ENCODE measurements around the gene MAP3K14. TPM values are rescaled to one million over a fixed set of nuclear protein-coding genes. Genes with fewer than 3 reads are reported as not detected.

The MAP3K14 gene
- total RNA-seq, 1 experiment from 2014 or later = 58.3 TPM

GRCh38 chr17:45339646-45340605 lies 23.1 kb upstream of the MAP3K14 start:
- Histone ChIP-seq H3K4me3 (no peak overlapping the region), H3K79me2 (ENCODE audit: low read depth) (no peaks in the 10 kb centered on the region), H3K9me2 (ENCODE audit: insufficient read depth) (no peaks in the 10 kb centered on the region), H3K36me3 (ENCODE audit: low read depth) (no peaks in the 10 kb centered on the region), H3K27ac (no peak overlapping the region), H2AFZ (no peak overlapping the region), H4K20me1 (ENCODE audit: insufficient read depth) (no peaks in the 10 kb centered on the region), H3K4me2 (no peak overlapping the region), H3K4me1 (replicated peaks; ENCODE audit: insufficient read depth) (peaks cover 18% of the 10 kb centered on the region), H3F3A (ENCODE audit: insufficient read depth, low read depth) (peaks cover 23% of the 10 kb centered on the region), H3K9me3 (ENCODE audit: insufficient read depth, low read depth) (no peaks in the 10 kb centered on the region), H3K27me3 (ENCODE audit: insufficient read depth, low read depth) (no peaks in the 10 kb centered on the region)
- ChIA-PET CTCF (interaction anchor here (0.6 kb wide), 1 partner anchor 77 kb away, joined by 3 read pairs; no protein-coding TSS in a partner anchor), POLR2A (ENCODE audit: unreplicated experiment) (no interaction called here)
- intact Hi-C loops (cut with micrococcal nuclease; ENCODE audit: unreplicated experiment) = no loop called here
- TF ChIP-seq EZH2 (IDR thresholded peaks at IDR 0.05; ENCODE audit: low read depth) = no peak
- BruUV-seq (replicated peaks) = no TSS peak
- no peak for DNase-seq

- Histone ChIP-seq H3K4me1 (replicated peaks; ENCODE audit: insufficient read depth) (peaks cover 18% of the 10 kb centered on the region), H3K27me3 (ENCODE audit: insufficient read depth, low read depth) (no peaks in the 10 kb centered on the region), H3K9me3 (ENCODE audit: insufficient read depth, low read depth) (no peaks in the 10 kb centered on the region), H3K36me3 (ENCODE audit: low read depth) (no peaks in the 10 kb centered on the region), H3K9me2 (ENCODE audit: insufficient read depth) (no peaks in the 10 kb centered on the region), H2AFZ (no peak overlapping the region), H3F3A (ENCODE audit: insufficient read depth, low read depth) (peaks cover 23% of the 10 kb centered on the region), H3K4me2 (no peak overlapping the region), H4K20me1 (ENCODE audit: insufficient read depth) (no peaks in the 10 kb centered on the region), H3K27ac (no peak overlapping the region), H3K79me2 (ENCODE audit: low read depth) (no peaks in the 10 kb centered on the region), H3K4me3 (no peak overlapping the region)
- intact Hi-C loops (cut with micrococcal nuclease; ENCODE audit: unreplicated experiment) = no loop called here
- TF ChIP-seq EZH2 (IDR thresholded peaks at IDR 0.05; ENCODE audit: low read depth) = no peak
- ChIA-PET POLR2A (ENCODE audit: unreplicated experiment) (no interaction called here), CTCF (no interaction called here)
- no peak for DNase-seq
- no TSS peak for BruUV-seq (replicated peaks)
Measured at GRCh38 chr17:45338996-45339535, 22.2 kb upstream of the MAP3K14 start.

GRCh38 chr17:45338023-45338781 lies 21.4 kb upstream of the MAP3K14 start:
- no TSS peak for BruUV-seq (replicated peaks)
- CTCF ChIA-PET = no interaction called here
- H2AFZ ChIP-seq = no peak overlapping the region

More at GRCh38 chr17:45338023-45338781, 21.4 kb upstream of the MAP3K14 start:
- H3K9me3 ChIP-seq (ENCODE audit: insufficient read depth, low read depth) = no peaks in the 10 kb centered on the region
- H3K36me3 ChIP-seq (ENCODE audit: low read depth) = no peaks in the 10 kb centered on the region
- H3K27me3 ChIP-seq (ENCODE audit: insufficient read depth, low read depth) = no peaks in the 10 kb centered on the region
- H3K79me2 ChIP-seq (ENCODE audit: low read depth) = no peaks in the 10 kb centered on the region
- no peak overlapping the region for H3K27ac ChIP-seq
- TF ChIP-seq CTCF (conservative IDR thresholded peaks at IDR 0.05) (no peak), EZH2 (IDR thresholded peaks at IDR 0.05; ENCODE audit: low read depth) (no peak)
- DNase-seq = no peak
- intact Hi-C loops (cut with micrococcal nuclease; ENCODE audit: unreplicated experiment) = no loop called here
- POLR2A ChIA-PET (ENCODE audit: unreplicated experiment) = no interaction called here
- no peak overlapping the region for H3K4me3 ChIP-seq
- H3F3A ChIP-seq (ENCODE audit: insufficient read depth, low read depth) = peaks cover 23% of the 10 kb centered on the region
- H3K4me1 ChIP-seq (replicated peaks; ENCODE audit: insufficient read depth) = peaks cover 22% of the 10 kb centered on the region
- no peak overlapping the region for H3K4me2 ChIP-seq
- no peaks in the 10 kb centered on the region for H4K20me1 ChIP-seq (ENCODE audit: insufficient read depth)
- no peaks in the 10 kb centered on the region for H3K9me2 ChIP-seq (ENCODE audit: insufficient read depth)
